Keratinocyte (primary cell): ENCODE results near the gene MLLT3.

ENCODE experiments used
- EZH2 ChIP-seq: IDR thresholded peaks from one replicate; pipeline ENCODE4 v1.6.1; 2012; ENCODE audit warnings: inconsistent platforms, mild to moderate bottlenecking, low read length, moderate library complexity
- TF ChIP-seq, protein P1 (sequence below), 3 experiments: IDR thresholded peaks in 1 of 3; conservative IDR thresholded peaks in 1 of 3; optimal IDR thresholded peaks in 1 of 3; 2 replicates in 2 of 3; 3 replicates in 1 of 3; pipeline versions ENCODE3 to v1.5.1; 2011; ENCODE audit warnings: low read length in 3 of 3, mild to moderate bottlenecking in 3 of 3, moderate library complexity in 2 of 3, control low read depth in 1 of 3, inconsistent platforms in 1 of 3; ENCODE audit not compliant: insufficient read depth in 2 of 3; ENCODE audit errors: extremely low read depth in 1 of 3

DNA sequence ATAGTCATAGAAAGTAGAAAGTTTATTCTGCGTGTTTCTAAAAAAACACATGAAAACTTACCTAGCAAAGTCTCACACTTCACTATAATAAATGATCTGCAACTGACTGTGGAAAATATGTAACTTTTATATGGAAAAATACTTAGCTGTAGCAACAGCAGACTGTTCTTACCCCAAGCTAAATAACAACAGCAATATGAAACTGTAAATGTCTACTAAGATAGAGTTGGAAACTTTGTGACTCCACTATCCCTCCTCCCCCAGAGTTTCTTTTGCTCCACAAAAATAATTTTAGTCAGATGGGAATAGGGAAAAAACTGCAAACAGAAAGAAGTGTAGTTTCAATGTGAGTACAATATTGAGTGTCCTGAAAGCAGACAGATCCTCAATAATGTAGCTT is 21.0 kb downstream of the MLLT3 start:
- TF ChIP-seq, protein P1, sequence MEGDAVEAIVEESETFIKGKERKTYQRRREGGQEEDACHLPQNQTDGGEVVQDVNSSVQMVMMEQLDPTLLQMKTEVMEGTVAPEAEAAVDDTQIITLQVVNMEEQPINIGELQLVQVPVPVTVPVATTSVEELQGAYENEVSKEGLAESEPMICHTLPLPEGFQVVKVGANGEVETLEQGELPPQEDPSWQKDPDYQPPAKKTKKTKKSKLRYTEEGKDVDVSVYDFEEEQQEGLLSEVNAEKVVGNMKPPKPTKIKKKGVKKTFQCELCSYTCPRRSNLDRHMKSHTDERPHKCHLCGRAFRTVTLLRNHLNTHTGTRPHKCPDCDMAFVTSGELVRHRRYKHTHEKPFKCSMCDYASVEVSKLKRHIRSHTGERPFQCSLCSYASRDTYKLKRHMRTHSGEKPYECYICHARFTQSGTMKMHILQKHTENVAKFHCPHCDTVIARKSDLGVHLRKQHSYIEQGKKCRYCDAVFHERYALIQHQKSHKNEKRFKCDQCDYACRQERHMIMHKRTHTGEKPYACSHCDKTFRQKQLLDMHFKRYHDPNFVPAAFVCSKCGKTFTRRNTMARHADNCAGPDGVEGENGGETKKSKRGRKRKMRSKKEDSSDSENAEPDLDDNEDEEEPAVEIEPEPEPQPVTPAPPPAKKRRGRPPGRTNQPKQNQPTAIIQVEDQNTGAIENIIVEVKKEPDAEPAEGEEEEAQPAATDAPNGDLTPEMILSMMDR (optimal IDR thresholded peaks at IDR 0.05 in 1 of 3, IDR thresholded peaks at IDR 0.05 in 1 of 3, conservative IDR thresholded peaks at IDR 0.05 in 1 of 3; ENCODE audit: extremely low read depth in 1 of 3, insufficient read depth in 2 of 3, low read length in 3 of 3), result no peak
- TF ChIP-seq EZH2, result no peak
